Occipital lobe (tissue), 2 donors: ENCODE data around the gene RUVBL1. TPM values are rescaled to one million over a fixed set of nuclear protein-coding genes. Genes with fewer than 3 reads are reported as not detected.
A peak's percentile ranks its signal among the peaks of the same experiment; 100 is the strongest.

ENCODE experiments used
- small RNA-seq: library from RNA; depleted of rRNA; stranded (forward); fragments of <200 nt; gene quantifications from one replicate; pipeline ENCODE3, GENCODE V24; 2014
- total RNA-seq: library from RNA; depleted of rRNA; stranded (reverse); fragments of >200 nt; gene quantifications from one replicate; pipeline ENCODE4 v1.2.3, GENCODE V29; 2014

Gene RUVBL1
- total RNA-seq, 1 donor from 2014 or later = 38.5 TPM

Small RNA genes within 50 kb of the gene (small RNA-seq; reads per million reads assigned to genes)
- gene RNU2-37P (0.35 reads per million, percentile 25 among the genes with 10 or more reads in this experiment), gene RNU6-823P (not detected)

Other genes with a start within 250 kb of the RUVBL1 start
- 3.4 TPM for gene KBTBD12, start 208.6 kb downstream of the RUVBL1 start, total RNA-seq
- 77.2 TPM for gene SEC61A1, start 71.4 kb downstream of the RUVBL1 start, total RNA-seq
- gene EEFSEC, start 29.7 kb upstream of the RUVBL1 start, total RNA-seq = 5.1 TPM